HEK293 (cell line): ENCODE results near the gene EVC2.

Source experiments
- CTCF ChIA-PET: fragments of 350-600 bp; formaldehyde crosslinking; extraction: SDS; loops from one replicate; lab custom pipeline; 2021; ENCODE audit warnings: antibody characterized with exemption; lab: Yijun Ruan, JAX
- POLR2A ChIA-PET: fragments of 300-600 bp; formaldehyde crosslinking; extraction: SDS; loops from one replicate; lab custom pipeline; 2020; ENCODE audit warnings: antibody characterized with exemption, inconsistent platforms; lab: Yijun Ruan, JAX
- H3K27ac ChIP-seq: fragments of 200-500 bp; sonication (Bioruptor generic); 2 replicates; pipeline ENCODE4 v1.5.1; 2014; ENCODE audit warnings: low read depth, low read length, control low read depth, inconsistent platforms; ENCODE audit errors: extremely low read depth
- H3K36me3 ChIP-seq, 2 experiments: fragments of 200-500 bp in 1 of 2; sonication (Bioruptor generic) in 1 of 2; 1 replicate in 1 of 2; 2 replicates in 1 of 2; pipeline ENCODE4 v1.5.1; 2014 to 2017; ENCODE audit warnings: inconsistent platforms in 2 of 2, low read length in 2 of 2; ENCODE audit not compliant: control insufficient read depth in 2 of 2, insufficient read depth in 1 of 2
- H3K4me1 ChIP-seq: fragments of 200-500 bp; sonication (Bioruptor generic); 2 replicates; pipeline ENCODE4 v1.5.1; 2014; ENCODE audit warnings: mild to moderate bottlenecking, low read length, inconsistent platforms; ENCODE audit not compliant: control insufficient read depth, insufficient read depth
- H3K4me3 ChIP-seq: 2 replicates; pipeline ENCODE4 v1.5.1; 2011; ENCODE audit warnings: low read depth, mild to moderate bottlenecking, control low read depth, low read length, moderate library complexity
- H3K9me3 ChIP-seq: fragments of 200-500 bp; sonication (Bioruptor generic); 2 replicates; pipeline ENCODE4 v1.5.1; 2014; ENCODE audit warnings: low read depth, low read length, inconsistent platforms; ENCODE audit not compliant: control insufficient read depth, insufficient read depth
- KLF10 ChIP-seq: fragments of 450-650 bp; IDR thresholded peaks from 2 replicates; pipeline ENCODE4 v1.5.1; 2018; ENCODE audit warnings: missing biosample characterization, mild to moderate bottlenecking, missing genetic modification characterization
- MYNN ChIP-seq: fragments of 450-650 bp; formaldehyde crosslinking; IDR thresholded peaks from 2 replicates; pipeline ENCODE4 v1.5.1; 2016; ENCODE audit warnings: missing biosample characterization, missing genetic modification characterization, borderline replicate concordance
- MZF1 ChIP-seq: fragments of 450-650 bp; formaldehyde crosslinking; IDR thresholded peaks from 2 replicates; pipeline ENCODE4 v1.5.1; 2017; ENCODE audit warnings: missing biosample characterization, missing genetic modification characterization, borderline replicate concordance
- OVOL3 ChIP-seq: fragments of 450-650 bp; formaldehyde crosslinking; IDR thresholded peaks from 2 replicates; pipeline ENCODE4 v1.5.1; 2016; ENCODE audit warnings: missing biosample characterization, missing genetic modification characterization
- REPIN1 ChIP-seq: fragments of 450-650 bp; formaldehyde crosslinking; IDR thresholded peaks from 2 replicates; pipeline ENCODE4 v1.5.1; 2017; ENCODE audit warnings: missing biosample characterization, missing genetic modification characterization, low read depth
- ZBTB1 ChIP-seq: fragments of 450-650 bp; formaldehyde crosslinking; IDR thresholded peaks from 2 replicates; pipeline ENCODE4 v1.5.1; 2016; ENCODE audit warnings: missing biosample characterization, missing genetic modification characterization
- ZEB2 ChIP-seq: fragments of 450-650 bp; formaldehyde crosslinking; IDR thresholded peaks from 2 replicates; pipeline ENCODE4 v1.5.1; 2016; ENCODE audit warnings: missing biosample characterization, missing genetic modification characterization
- ZFP41 ChIP-seq: fragments of 450-650 bp; formaldehyde crosslinking; IDR thresholded peaks from 2 replicates; pipeline ENCODE4 v1.5.1; 2016; ENCODE audit warnings: missing biosample characterization, missing genetic modification characterization, borderline replicate concordance
- ZNF248 ChIP-seq: fragments of 450-650 bp; formaldehyde crosslinking; IDR thresholded peaks from 2 replicates; pipeline ENCODE4 v1.5.1; 2017; ENCODE audit warnings: missing biosample characterization, missing genetic modification characterization
- ZNF350 ChIP-seq: fragments of 450-650 bp; formaldehyde crosslinking; IDR thresholded peaks from 2 replicates; pipeline ENCODE4 v1.5.0; 2017; ENCODE audit warnings: missing biosample characterization, mild to moderate bottlenecking, missing genetic modification characterization
- ZNF510 ChIP-seq: fragments of 450-650 bp; formaldehyde crosslinking; IDR thresholded peaks from 2 replicates; pipeline ENCODE4 v1.5.1; 2018; ENCODE audit warnings: mild to moderate bottlenecking, missing genetic modification characterization, missing biosample characterization; ENCODE audit not compliant: insufficient replicate concordance
- ZNF529 ChIP-seq: fragments of 450-650 bp; formaldehyde crosslinking; IDR thresholded peaks from 2 replicates; pipeline ENCODE4 v1.5.1; 2017; ENCODE audit warnings: missing genetic modification characterization, missing biosample characterization; ENCODE audit not compliant: insufficient replicate concordance
- ZNF549 ChIP-seq: fragments of 450-650 bp; IDR thresholded peaks from 2 replicates; pipeline ENCODE4 v1.5.1; 2018; ENCODE audit warnings: missing biosample characterization, missing genetic modification characterization, mild to moderate bottlenecking, inconsistent platforms, moderate library complexity
- ZNF560 ChIP-seq: fragments of 450-650 bp; formaldehyde crosslinking; IDR thresholded peaks from 2 replicates; pipeline ENCODE4 v1.5.1; 2017; ENCODE audit warnings: missing biosample characterization, missing genetic modification characterization, borderline replicate concordance
- ZNF600 ChIP-seq: fragments of 450-650 bp; formaldehyde crosslinking; IDR thresholded peaks from 2 replicates; pipeline ENCODE4 v1.5.1; 2016; ENCODE audit warnings: missing biosample characterization, missing genetic modification characterization
- ZNF626 ChIP-seq: fragments of 450-650 bp; sonication (Bioruptor Pico); formaldehyde crosslinking; IDR thresholded peaks from 2 replicates; pipeline ENCODE4 v1.5.1; 2018; ENCODE audit warnings: missing biosample characterization, missing genetic modification characterization, inconsistent platforms
- ZNF658 ChIP-seq: fragments of 450-650 bp; formaldehyde crosslinking; IDR thresholded peaks from 2 replicates; pipeline ENCODE4; 2016; ENCODE audit warnings: missing biosample characterization, missing genetic modification characterization
- ZNF701 ChIP-seq: fragments of 450-650 bp; formaldehyde crosslinking; IDR thresholded peaks from 2 replicates; pipeline ENCODE4 v1.5.1; 2016; ENCODE audit warnings: missing biosample characterization, missing genetic modification characterization
- TF ChIP-seq, protein P1 (sequence below): fragments of 450-650 bp; formaldehyde crosslinking; IDR thresholded peaks from 2 replicates; pipeline ENCODE4 v1.5.1; 2016; ENCODE audit warnings: missing biosample characterization, missing genetic modification characterization
- TF ChIP-seq, protein P2 (sequence below): fragments of 450-650 bp; formaldehyde crosslinking; IDR thresholded peaks from 2 replicates; pipeline ENCODE4 v1.5.1; 2017; ENCODE audit warnings: missing biosample characterization, missing genetic modification characterization
- TF ChIP-seq, protein P3 (sequence below): fragments of 450-650 bp; IDR thresholded peaks from 2 replicates; pipeline ENCODE4 v1.5.1; 2018; ENCODE audit warnings: missing biosample characterization, missing genetic modification characterization

The EVC2 gene, protein sequence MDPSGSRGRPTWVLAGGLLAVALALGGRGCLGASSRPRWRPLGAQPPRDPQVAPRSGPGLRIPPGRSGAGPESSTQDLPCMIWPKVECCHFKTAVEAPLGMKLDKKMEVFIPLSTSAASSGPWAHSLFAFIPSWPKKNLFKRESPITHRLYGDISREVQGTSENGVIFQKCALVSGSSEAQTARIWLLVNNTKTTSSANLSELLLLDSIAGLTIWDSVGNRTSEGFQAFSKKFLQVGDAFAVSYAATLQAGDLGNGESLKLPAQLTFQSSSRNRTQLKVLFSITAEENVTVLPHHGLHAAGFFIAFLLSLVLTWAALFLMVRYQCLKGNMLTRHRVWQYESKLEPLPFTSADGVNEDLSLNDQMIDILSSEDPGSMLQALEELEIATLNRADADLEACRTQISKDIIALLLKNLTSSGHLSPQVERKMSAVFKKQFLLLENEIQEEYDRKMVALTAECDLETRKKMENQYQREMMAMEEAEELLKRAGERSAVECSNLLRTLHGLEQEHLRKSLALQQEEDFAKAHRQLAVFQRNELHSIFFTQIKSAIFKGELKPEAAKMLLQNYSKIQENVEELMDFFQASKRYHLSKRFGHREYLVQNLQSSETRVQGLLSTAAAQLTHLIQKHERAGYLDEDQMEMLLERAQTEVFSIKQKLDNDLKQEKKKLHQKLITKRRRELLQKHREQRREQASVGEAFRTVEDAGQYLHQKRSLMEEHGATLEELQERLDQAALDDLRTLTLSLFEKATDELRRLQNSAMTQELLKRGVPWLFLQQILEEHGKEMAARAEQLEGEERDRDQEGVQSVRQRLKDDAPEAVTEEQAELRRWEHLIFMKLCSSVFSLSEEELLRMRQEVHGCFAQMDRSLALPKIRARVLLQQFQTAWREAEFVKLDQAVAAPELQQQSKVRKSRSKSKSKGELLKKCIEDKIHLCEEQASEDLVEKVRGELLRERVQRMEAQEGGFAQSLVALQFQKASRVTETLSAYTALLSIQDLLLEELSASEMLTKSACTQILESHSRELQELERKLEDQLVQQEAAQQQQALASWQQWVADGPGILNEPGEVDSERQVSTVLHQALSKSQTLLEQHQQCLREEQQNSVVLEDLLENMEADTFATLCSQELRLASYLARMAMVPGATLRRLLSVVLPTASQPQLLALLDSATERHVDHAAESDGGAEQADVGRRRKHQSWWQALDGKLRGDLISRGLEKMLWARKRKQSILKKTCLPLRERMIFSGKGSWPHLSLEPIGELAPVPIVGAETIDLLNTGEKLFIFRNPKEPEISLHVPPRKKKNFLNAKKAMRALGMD

DNA sequence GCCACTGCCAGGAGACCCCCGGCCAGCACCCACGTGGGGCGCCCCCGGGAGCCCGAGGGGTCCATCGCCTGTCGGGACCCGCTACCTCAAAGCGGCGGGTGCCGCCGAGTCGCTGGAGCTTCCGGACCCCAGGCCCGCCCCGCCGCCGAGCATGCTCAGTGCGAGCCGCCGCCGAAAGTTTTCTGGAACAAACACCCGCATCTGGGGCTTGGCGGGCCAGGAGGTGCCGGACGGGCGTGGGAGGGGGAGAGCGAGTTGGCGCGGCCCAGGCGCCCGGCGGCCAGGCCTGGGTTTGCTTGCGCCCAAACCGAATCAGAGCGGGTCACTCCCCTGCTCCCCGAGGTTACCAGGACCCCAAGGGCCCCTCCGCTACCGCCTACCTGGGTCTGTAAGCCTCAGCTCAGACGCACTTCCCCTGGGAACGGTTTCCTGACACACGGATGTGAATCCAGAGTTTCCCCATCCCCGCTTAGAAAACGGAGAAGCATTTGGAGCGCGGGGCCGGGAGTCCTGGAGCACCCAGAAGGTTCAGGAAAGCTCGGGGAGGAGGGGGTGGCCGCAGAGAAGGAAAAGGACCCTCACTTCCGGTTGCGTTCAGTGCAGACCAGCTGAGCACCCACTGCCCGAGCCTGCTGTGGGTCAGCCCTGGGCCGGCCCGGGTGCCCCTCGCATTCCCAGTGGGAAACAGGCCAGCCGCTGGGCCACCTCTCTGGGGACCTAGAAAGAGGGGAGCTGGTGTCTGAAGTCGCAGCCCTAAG is at the start of gene EVC2:
TSS of gene EVC2 (minus strand) at position 111 of the 758 bp plus-strand sequence. CDS start at position 65, 46 bp downstream.
- CTCF ChIA-PET = no interaction called here
- Histone ChIP-seq H3K36me3 (peaks cover 0 to 2% of the 10 kb centered on the region in 2 experiments; a peak in 1 of 3 replicates), H3K9me3 (no peaks in the 10 kb centered on the region), H3K27ac (no peak within 1 kb of the TSS), H3K4me1 (no peaks in the 10 kb centered on the region), H3K4me3 (no peak within 1 kb of the TSS; the same call in 1 of the 2 replicates)
- POLR2A ChIA-PET = no interaction called here
- no peak for TF ChIP-seq ZNF701 (tag by site-specific recombination)
- TF ChIP-seq MYNN (tag by site-specific recombination) = no peak
- no peak for TF ChIP-seq MZF1 (tag by site-specific recombination)
- TF ChIP-seq ZNF529 (tag by site-specific recombination) = no peak

DNA sequence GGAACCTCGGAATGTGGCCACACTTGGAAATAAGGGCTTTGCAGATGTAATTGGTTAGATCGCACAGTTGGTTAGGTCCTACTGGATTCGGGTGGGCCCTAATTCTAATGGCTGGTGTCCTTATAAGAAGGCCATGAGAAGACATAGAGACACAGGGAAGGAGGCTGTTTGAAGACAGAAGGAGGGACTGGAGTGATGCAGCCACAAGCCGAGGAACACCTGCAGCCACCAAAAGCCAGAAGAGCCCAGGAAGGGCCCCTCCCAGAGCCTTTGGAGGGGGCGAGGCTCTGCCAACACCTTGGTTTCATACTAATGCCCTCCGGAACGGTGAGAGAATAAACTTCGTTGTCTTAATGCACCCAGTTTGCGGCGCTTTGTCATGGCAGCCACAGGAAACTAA is 49.6 kb upstream of the EVC2 start:
- peaks cover 0 to 66% of the 10 kb centered on the region in 2 experiments; a peak in 1 of 3 replicates for H3K36me3 ChIP-seq
- no peak overlapping the region for H3K4me3 ChIP-seq
- H3K27ac ChIP-seq = no peak overlapping the region
- POLR2A ChIA-PET = no interaction called here
- TF ChIP-seq, protein P1, sequence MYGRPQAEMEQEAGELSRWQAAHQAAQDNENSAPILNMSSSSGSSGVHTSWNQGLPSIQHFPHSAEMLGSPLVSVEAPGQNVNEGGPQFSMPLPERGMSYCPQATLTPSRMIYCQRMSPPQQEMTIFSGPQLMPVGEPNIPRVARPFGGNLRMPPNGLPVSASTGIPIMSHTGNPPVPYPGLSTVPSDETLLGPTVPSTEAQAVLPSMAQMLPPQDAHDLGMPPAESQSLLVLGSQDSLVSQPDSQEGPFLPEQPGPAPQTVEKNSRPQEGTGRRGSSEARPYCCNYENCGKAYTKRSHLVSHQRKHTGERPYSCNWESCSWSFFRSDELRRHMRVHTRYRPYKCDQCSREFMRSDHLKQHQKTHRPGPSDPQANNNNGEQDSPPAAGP (tag by site-specific recombination) = no peak
- TF ChIP-seq ZNF549 (tag by site-specific recombination) (no peak), REPIN1 (tag by site-specific recombination) (no peak), ZNF350 (tag by site-specific recombination) (no peak), ZNF658 (tag by site-specific recombination) (no peak), ZNF510 (tag by site-specific recombination) (no peak), OVOL3 (tag by site-specific recombination) (no peak), ZFP41 (no peak), ZEB2 (tag by site-specific recombination) (no peak), ZNF600 (tag by site-specific recombination) (no peak), ZBTB1 (tag by site-specific recombination) (no peak), KLF10 (no peak), ZNF626 (tag by site-specific recombination) (no peak), ZNF560 (tag by site-specific recombination) (no peak), ZNF248 (no peak)
- TF ChIP-seq, protein P2, sequence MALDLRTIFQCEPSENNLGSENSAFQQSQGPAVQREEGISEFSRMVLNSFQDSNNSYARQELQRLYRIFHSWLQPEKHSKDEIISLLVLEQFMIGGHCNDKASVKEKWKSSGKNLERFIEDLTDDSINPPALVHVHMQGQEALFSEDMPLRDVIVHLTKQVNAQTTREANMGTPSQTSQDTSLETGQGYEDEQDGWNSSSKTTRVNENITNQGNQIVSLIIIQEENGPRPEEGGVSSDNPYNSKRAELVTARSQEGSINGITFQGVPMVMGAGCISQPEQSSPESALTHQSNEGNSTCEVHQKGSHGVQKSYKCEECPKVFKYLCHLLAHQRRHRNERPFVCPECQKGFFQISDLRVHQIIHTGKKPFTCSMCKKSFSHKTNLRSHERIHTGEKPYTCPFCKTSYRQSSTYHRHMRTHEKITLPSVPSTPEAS = no peak
- TF ChIP-seq, protein P3, sequence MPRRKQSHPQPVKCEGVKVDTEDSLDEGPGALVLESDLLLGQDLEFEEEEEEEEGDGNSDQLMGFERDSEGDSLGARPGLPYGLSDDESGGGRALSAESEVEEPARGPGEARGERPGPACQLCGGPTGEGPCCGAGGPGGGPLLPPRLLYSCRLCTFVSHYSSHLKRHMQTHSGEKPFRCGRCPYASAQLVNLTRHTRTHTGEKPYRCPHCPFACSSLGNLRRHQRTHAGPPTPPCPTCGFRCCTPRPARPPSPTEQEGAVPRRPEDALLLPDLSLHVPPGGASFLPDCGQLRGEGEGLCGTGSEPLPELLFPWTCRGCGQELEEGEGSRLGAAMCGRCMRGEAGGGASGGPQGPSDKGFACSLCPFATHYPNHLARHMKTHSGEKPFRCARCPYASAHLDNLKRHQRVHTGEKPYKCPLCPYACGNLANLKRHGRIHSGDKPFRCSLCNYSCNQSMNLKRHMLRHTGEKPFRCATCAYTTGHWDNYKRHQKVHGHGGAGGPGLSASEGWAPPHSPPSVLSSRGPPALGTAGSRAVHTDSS (tag by site-specific recombination) = no peak
- CTCF ChIA-PET = no interaction called here
- H3K4me1 ChIP-seq = no peaks in the 10 kb centered on the region
- H3K9me3 ChIP-seq = no peaks in the 10 kb centered on the region
